ENCODE data around the gene VCAM1. TPM values are rescaled to one million over a fixed set of nuclear protein-coding genes. Genes with fewer than 3 reads are reported as not detected.

The VCAM1 gene
- total RNA-seq, 2 donors from 2014 or later: 3.5 to 7.4 TPM

- H3K36me3 ChIP-seq: no peaks in the 10 kb centered on the region
- intact Hi-C loops (cut with DNase I): no loop called here
- DNase-seq: no peak
- H3K4me3 ChIP-seq: no peak overlapping the region
- no peak overlapping the region for H3K9ac ChIP-seq (ENCODE audit: low read depth in 2 of 2, low read length in 2 of 2)
- no peaks in the 10 kb centered on the region for H3K9me3 ChIP-seq
- no peak overlapping the region for H3K27ac ChIP-seq
- no peak for TF ChIP-seq CTCF (IDR thresholded peaks at IDR 0.05)
- H3K27me3 ChIP-seq: no peaks in the 10 kb centered on the region
- H3K4me1 ChIP-seq: no peaks in the 10 kb centered on the region
Observed at GRCh38 chr1:100700586-100700985, 19.0 kb upstream of the VCAM1 start.

- no peak for DNase-seq
- Histone ChIP-seq H3K27ac (no peak overlapping the region), H3K9me3 (no peaks in the 10 kb centered on the region), H3K27me3 (no peaks in the 10 kb centered on the region), H3K36me3 (no peaks in the 10 kb centered on the region), H3K4me1 (no peaks in the 10 kb centered on the region), H3K4me3 (no peak overlapping the region), H3K9ac (ENCODE audit: low read depth in 2 of 2, low read length in 2 of 2) (no peak overlapping the region)
- no peak for TF ChIP-seq CTCF (IDR thresholded peaks at IDR 0.05)
- intact Hi-C loops (cut with DNase I): no loop called here
Observed at GRCh38 chr1:100703052-100703451, 16.5 kb upstream of the VCAM1 start.

GRCh38 chr1:100703716-100704115 is 15.8 kb upstream of the VCAM1 start:
- Histone ChIP-seq H3K27ac (no peak overlapping the region), H3K36me3 (no peaks in the 10 kb centered on the region), H3K9ac (ENCODE audit: low read depth in 2 of 2, low read length in 2 of 2) (no peak overlapping the region), H3K4me1 (no peaks in the 10 kb centered on the region), H3K4me3 (no peak overlapping the region), H3K9me3 (no peaks in the 10 kb centered on the region), H3K27me3 (no peaks in the 10 kb centered on the region)
- DNase-seq: no peak
- no peak for TF ChIP-seq CTCF (IDR thresholded peaks at IDR 0.05)
- intact Hi-C loops (cut with DNase I): no loop called here

GRCh38 chr1:100704473-100704872 is 15.1 kb upstream of the VCAM1 start:
- intact Hi-C loops (cut with DNase I): no loop called here

GRCh38 chr1:100706296-100706695 is 13.2 kb upstream of the VCAM1 start:
- Histone ChIP-seq H3K4me1 (no peaks in the 10 kb centered on the region), H3K9me3 (no peaks in the 10 kb centered on the region), H3K36me3 (no peaks in the 10 kb centered on the region), H3K27ac (no peak overlapping the region), H3K9ac (ENCODE audit: low read depth in 2 of 2, low read length in 2 of 2) (no peak overlapping the region), H3K27me3 (no peaks in the 10 kb centered on the region), H3K4me3 (no peak overlapping the region)
- TF ChIP-seq CTCF (IDR thresholded peaks at IDR 0.05): no peak
- intact Hi-C loops (cut with DNase I): no loop called here
- no peak for DNase-seq

More at GRCh38 chr1:100704473-100704872, 15.1 kb upstream of the VCAM1 start:
- H3K27ac ChIP-seq: no peak overlapping the region
- no peaks in the 10 kb centered on the region for H3K27me3 ChIP-seq
- no peaks in the 10 kb centered on the region for H3K4me1 ChIP-seq
- no peak overlapping the region for H3K9ac ChIP-seq (ENCODE audit: low read depth in 2 of 2, low read length in 2 of 2)
- TF ChIP-seq CTCF (IDR thresholded peaks at IDR 0.05): no peak
- H3K36me3 ChIP-seq: no peaks in the 10 kb centered on the region
- no peaks in the 10 kb centered on the region for H3K9me3 ChIP-seq
- DNase-seq: no peak
- H3K4me3 ChIP-seq: no peak overlapping the region

GRCh38 chr1:100706856-100707255 is 12.7 kb upstream of the VCAM1 start:
- Histone ChIP-seq H3K4me3 (no peak overlapping the region), H3K4me1 (no peaks in the 10 kb centered on the region), H3K9me3 (no peaks in the 10 kb centered on the region), H3K9ac (ENCODE audit: low read depth in 2 of 2, low read length in 2 of 2) (no peak overlapping the region), H3K27me3 (no peaks in the 10 kb centered on the region), H3K27ac (no peak overlapping the region), H3K36me3 (no peaks in the 10 kb centered on the region)
- intact Hi-C loops (cut with DNase I): no loop called here
- no peak for TF ChIP-seq CTCF (IDR thresholded peaks at IDR 0.05)
- no peak for DNase-seq

All from colonic mucosa (tissue), 4 donors.